GM19328 (cell line): ENCODE data around the gene XRN1.
A peak's percentile ranks its signal among the peaks of the same experiment; 100 is the strongest.
"Not testable (repeated sequence)": the region's sequence is repeated elsewhere in the genome, so short reads cannot be mapped to it uniquely, and the experiment has no call there.

Source experiments
- ATAC-seq: cut with Tn5 transposase; IDR thresholded peaks from one replicate; pipeline ENCODE4 v1.9.1; 2021; ENCODE audit warnings: mild to moderate bottlenecking, moderate library complexity; ENCODE audit not compliant: unreplicated experiment

Gene XRN1

DNA sequence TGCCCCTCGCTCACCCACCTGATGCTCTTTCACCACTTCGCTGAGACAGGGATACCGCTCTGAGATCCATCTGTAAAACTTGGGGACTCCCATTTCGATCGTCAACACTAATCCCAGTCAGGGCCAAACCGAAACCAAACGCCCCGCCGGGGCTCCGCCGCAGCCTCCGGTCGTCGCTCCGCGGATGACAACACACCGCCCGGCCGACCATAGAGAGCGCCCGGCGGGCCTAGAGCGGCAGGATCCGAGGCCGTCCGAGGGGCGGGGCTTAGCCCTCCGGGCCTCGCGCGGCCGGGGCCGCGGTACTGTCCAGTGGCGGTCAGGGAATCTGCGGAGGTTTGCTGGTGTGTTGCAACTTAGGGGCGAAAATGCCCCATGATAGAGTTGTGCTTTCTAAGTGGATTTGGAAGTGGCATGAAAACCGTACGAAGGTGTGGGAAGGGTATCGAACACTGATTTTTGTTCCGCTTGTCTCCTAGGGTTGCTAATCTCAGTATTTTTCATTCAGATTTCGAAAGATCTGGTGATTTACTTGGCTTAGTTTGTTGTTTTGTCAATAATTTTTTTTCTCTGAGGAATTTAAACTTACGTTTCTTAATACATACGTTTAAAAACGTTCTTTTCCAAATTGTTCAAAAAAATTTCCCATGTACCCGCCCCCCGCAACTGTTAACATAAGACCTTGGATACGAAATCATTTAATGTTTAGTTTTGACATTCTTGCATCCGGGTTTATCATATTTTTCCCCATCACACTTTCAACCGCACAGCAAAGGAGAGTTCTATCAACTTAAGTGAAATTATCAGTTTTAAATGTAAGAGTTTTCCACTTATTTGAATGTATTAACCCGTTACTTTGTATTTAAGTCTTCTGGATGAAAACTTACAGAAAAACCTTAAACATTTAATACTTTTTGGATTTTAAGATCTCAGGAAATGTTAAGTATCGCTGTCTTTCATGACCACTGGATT is at the start of gene XRN1:
TSS of gene XRN1 (minus strand) at position 186 of the 972 bp plus-strand sequence. CDS start at position 93, 93 bp downstream.
- peak; percentile 81 for ATAC-seq

DNA sequence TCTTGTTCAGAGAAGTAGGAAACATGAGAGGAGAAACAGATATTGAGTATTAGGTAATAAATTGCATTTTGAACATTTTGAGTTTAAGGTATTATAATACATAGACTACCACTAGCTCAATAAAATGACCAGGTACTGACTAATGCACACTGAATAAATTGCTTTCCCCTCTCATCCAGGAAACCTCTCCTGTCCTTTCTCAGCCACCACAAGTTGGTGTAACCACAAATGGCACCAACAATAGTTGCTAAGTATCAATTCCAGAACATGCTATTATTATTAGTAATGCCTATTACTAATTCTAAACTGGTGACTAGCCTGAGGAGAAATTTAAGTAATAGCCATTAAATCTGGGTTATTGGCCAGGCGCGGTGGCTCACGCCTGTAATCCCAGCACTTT is 47.3 kb upstream of the XRN1 start:
- no peak for ATAC-seq

DNA sequence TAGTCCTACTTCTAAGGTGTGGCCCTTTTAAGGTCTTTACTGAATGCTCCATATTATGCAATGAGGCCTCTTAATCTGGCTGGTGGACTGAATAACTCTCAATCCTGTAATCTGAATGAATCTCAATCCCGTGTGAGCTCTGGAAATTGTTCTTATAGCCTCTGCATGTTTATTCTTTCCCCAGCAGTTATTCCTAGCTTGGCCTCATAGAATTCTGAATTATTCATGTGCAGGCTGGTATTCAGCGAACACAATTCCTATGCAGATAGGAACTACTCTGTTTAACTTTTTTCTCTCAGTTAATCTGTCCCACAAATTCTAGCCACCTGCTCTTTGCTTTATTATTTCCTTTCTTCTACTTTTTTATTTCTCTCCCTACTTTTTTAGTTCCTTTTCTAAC is 44.3 kb upstream of the XRN1 start:
- ATAC-seq, result no peak

DNA sequence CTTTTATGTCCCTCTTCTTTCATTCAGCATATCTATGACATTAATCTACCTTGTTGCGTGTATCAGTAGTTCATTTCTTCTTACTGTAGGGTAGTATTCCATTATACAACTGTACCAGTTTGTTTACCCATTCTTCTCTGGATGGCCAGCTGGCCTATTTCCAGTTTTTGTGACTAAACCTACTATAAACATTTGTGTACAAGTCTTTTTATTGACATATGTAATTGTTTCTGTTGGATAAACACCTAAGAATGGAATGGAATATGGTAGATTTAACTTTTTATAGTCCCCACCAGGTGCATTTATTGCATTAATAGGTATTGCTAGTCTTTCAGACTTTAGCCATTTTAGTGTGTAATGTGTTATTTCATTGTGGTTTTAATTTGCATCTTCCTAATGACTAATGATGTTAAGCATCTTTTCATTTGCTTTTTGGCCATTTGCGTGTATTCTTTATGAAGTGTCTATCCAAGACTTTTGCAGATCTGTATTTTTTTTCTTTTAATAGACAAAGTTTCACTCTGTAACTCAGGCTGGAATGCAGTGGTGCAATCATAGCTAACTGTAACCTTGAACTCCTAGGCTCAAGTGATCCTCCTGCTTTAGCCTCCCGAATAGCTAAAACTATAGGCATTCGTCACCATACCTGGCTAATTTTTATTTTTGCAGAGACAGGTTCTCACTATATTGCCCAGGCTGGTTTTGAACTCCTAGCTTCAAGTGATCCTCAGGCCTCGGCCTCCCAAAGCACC is 41.9 kb upstream of the XRN1 start:
- no peak for ATAC-seq

- no peak for ATAC-seq
These were observed 37.1 kb upstream of the XRN1 start for GRCh38 chr3:142484912-142485435.

GRCh38 chr3:142481196-142481595 is 33.4 kb upstream of the XRN1 start:
- ATAC-seq, result no peak

DNA sequence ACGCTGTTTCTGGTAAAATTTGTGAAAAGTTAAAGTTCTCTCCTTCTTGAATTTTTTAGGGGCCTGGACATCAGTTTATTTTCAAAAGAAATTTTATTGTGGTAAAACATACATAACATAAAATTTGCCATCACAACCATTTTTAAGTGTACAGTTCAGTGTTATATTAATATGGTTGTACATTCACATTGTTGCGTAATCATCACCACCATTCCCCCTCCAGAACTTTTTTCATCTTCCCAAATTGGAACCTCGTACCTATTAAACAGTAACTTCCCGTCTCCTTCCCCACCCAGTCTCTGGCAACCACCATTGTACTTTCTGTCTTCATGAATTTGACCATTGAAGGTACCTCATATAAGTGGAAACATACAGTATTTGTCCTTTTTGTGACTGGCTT is 23.0 kb upstream of the XRN1 start:
- no peak for ATAC-seq

DNA sequence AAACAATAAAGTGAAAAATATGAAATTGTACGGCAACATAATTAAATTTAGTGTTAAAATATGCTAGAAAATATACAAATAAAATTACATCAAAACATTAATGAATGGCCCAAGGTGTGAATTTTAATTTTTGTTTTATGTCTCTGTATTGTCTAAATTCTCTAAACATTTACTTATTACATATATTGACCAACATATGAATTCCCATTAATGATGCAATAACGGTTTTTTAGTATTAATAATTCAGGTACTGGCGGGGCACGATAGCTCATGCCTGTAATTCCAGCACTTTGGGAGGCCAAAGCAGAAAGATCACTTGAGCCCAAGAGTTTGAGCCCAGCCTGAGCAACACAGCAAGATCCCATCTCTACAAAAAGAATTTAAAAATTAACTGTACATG is 20.6 kb upstream of the XRN1 start:
- no peak for ATAC-seq

GRCh38 chr3:142467768-142468167 is 19.9 kb upstream of the XRN1 start:
- no peak for ATAC-seq

DNA sequence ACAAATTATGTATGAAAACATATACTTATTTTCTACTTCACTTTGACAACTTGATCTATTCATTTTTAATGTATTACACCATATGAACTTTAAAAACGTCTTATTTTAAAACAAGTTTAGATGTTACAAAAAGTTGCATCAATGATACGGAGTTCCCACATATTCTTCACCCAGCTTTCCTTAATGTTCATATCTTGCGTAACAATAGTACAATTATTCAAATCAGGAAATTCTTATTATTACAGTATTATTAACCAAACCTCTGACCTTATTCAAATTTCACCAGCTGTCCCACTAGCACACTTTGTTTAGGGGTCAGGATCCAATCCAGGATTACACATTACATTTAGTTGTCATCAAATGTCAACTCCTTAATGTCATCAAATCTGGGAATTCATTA is 12.9 kb upstream of the XRN1 start:
- ATAC-seq, result no peak

DNA sequence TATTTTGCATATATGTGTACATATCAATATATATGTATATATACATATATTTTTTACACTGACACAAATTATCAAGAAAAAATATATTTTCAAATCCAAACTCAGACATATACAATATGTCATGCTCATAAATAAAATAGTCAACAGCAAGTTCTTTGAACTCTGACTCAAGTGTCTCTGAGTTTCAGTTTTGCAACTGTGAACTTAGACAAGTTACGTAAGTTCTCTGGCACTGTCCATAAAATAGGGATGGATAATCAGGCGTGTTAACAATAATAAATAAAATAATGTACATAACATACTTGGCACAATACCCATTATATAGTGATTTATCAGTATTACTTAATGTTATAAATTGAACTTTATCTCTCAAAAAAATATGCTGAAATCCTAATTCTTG is 12.1 kb upstream of the XRN1 start:
- no peak for ATAC-seq

DNA sequence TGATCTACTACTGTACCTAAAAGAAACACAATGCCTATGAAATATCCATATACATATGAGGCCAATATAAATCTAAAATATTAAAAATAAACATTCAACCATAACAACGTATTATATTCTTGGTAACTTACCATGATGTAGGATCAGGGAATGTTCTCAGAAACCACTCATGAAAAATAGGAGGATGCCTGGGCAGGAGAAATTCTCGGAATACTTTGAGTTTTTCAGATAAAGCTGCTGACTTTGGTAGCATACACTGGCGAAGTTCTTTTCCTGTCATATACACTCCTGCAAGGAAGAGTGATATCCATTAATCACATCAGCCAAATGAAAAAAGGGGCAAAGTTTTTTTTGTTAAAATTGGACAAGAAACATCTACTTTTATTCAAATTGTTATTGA is 11.3 kb upstream of the XRN1 start:
- ATAC-seq, result no peak

DNA sequence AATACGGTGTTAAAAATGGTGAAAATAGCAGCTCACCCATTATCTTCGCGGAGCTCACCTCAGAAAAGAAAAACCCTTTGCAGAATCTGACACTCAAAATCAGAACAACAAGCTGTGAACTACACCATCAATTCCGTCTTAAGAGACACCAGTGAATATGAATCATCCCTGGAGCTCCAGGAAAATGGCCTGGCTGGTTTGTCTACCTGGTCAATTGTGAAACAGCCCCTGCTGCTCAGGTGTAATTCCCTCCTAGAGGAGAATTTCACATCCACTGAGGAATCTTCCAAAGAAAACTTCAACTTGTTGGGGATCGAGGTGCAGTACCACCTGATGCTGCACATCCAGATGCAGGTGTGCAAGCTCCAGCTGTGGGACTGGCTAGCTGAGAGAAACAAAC is 3.0 kb upstream of the XRN1 start:
- no peak for ATAC-seq

DNA sequence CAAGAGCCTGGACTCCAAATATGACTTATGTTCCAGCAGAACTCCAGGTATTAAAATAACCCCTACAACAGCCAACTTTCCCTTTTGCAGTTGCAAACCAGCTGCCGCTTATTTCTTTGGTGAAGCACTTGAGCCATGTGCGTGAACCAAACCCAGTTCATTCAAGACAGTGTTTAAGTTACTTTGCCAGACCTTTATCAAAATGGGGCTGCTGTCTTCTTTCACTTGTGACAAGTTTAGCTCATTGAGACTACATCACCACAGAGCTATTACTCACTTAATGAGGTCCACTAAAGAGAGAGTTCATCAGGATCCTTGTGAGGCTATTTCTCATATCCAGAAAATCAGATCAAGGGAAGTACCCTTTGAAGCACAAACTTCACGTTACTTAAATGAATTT is 2.4 kb upstream of the XRN1 start:
- ATAC-seq, result no peak

DNA sequence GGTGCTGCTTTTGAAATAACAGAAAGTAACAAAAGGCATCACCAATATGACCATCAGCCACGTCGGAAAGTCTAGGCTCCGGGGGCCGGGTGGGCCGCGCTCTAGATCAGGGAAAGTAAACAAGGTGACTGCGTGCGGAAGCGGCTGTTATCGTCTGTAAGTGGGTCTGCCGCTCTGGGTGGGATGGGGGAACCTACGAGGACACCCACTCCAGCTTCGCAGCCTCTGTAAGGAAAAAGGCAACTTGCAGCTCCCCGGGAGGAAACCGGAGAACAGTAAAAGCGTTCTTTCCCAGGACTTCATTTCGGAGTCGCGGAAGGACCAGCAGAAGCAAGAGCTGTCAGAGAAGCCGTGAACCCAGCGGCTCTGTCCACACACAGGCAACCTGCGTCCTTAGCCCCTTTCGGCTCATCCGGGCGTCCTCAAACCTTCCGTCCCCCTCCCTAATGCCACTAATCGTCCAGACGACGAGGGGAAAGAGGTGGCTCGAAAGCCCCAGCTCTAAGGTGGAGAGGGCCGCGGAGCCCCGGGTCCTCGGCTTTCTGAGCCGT is 461 bp downstream of the XRN1 start:
- peak; percentile 25 for ATAC-seq

DNA sequence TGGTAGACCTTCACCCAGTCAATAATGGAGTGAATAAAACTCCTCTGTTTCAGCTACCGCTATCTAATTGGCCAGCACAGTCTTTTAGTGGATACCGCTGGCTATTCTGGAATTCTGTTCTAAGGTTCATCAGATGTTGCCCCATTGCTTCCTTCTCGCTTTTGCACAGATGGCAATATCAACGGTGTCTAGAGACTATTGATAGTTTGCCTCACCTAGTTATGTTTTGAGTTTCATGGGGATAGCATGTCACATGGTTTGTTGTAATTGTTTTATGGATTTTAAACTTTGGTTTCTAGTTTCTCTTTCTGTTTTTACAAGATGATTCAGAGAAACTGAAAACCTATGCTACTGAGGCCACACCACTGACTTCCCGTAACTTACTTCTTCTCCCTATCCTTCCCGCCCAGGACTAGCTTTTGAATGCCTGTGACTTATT is 2.0 kb downstream of the XRN1 start:
- no peak for ATAC-seq

GRCh38 chr3:142444343-142444742 is 3.5 kb downstream of the XRN1 start:
- ATAC-seq, result no peak

- ATAC-seq, result not testable (repeated sequence)
These were observed 4.8 kb downstream of the XRN1 start for GRCh38 chr3:142443060-142443459.

DNA sequence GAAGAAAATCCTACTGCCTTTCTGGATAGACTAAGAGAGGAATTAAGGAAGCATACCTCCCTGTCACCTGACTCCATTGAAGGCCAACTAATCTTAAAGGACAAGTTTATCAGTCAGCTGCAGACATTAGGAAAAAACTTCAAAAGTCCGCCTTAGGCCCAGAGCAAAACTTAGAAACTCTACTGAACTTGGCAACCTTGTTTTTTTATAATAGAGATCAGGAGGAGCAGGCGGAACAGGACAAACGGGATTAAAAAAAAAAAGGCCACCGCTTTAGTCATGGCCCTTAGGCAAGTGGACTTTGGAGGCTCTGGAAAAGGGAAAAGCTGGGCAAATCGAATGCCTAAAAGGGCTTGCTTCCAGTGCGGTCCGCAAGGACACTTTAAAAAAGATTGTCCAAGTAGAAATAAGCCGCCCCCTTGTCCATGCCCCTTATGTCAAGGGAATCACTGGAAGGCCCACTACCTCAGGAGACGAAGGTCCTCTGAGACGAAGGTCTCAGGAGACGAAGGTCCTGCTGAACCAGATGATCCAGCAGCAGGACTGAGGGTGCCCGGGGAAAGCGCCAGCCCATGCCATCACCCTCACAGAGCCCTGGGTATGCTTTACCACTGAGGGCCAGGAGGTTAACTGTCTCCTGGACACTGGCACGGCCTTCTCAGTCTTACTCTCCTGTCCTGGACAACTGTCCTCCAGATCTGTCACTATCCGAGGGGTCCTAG is 8.2 kb downstream of the XRN1 start:
- not testable (repeated sequence) for ATAC-seq

DNA sequence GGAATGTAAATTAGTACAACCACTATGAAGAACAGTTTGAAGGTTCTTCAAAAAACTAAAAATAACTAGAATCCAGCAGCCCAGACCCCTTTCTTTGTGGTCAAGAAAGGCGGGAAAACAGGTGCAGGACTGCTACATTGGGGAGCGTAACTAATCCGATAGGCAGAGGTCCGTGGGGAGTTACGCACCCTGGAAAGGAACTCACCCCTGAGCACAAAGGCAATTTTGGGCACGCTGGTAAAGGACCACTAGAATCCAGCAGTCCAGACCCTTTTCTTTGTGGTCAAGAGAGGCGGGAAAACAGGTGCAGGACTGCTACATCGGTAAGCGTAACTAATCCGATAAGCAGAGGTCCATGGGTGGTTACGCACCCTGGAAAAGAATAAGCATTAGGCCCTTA is 9.7 kb downstream of the XRN1 start:
- not testable (repeated sequence) for ATAC-seq
